Hippocampal formation (tissue), 2 donors: Measurements from ENCODE around the gene FHOD3.
A peak's percentile ranks its signal among the peaks of the same experiment; 100 is the strongest.

Experiments
- DNase-seq, 2 donors: peaks; one replicate each; lab custom pipeline; 2025; lab: John Stamatoyannopoulos, UW

Gene FHOD3

GRCh38 chr18:36296650-36297416 is 680 bp upstream of the FHOD3 start:
- DNase-seq, result peak; percentile 63 to 88

GRCh38 chr18:36298126-36298741 is 721 bp downstream of the FHOD3 start:
- DNase-seq, result peak in 1 of 2 donors; percentile 17

- DNase-seq, result no peak
Observed at GRCh38 chr18:36299015-36299414, 1.5 kb downstream of the FHOD3 start.

- DNase-seq, result no peak
Observed at GRCh38 chr18:36300211-36300610, 2.7 kb downstream of the FHOD3 start.

- no peak for DNase-seq
Observed at GRCh38 chr18:36301884-36302283, 4.4 kb downstream of the FHOD3 start.

GRCh38 chr18:36302676-36303075 is 5.2 kb downstream of the FHOD3 start:
- DNase-seq, result no peak

- DNase-seq, result no peak
Observed at GRCh38 chr18:36303211-36303844, 5.8 kb downstream of the FHOD3 start.

GRCh38 chr18:36304723-36305122 is 7.2 kb downstream of the FHOD3 start:
- no peak for DNase-seq

- no peak for DNase-seq
Observed at GRCh38 chr18:36305375-36305774, 7.9 kb downstream of the FHOD3 start.

GRCh38 chr18:36307513-36307912 is 10.0 kb downstream of the FHOD3 start:
- DNase-seq, result no peak

- DNase-seq, result no peak
Observed at GRCh38 chr18:36308711-36309435, 11.4 kb downstream of the FHOD3 start.

- no peak for DNase-seq
Observed at GRCh38 chr18:36309436-36310391, 12.2 kb downstream of the FHOD3 start.

GRCh38 chr18:36311026-36311570 is 13.6 kb downstream of the FHOD3 start:
- DNase-seq, result no peak

GRCh38 chr18:36312806-36313395 is 15.4 kb downstream of the FHOD3 start:
- no peak for DNase-seq

- no peak for DNase-seq
Observed at GRCh38 chr18:36314098-36314497, 16.6 kb downstream of the FHOD3 start.

GRCh38 chr18:36314754-36315153 is 17.2 kb downstream of the FHOD3 start:
- no peak for DNase-seq

GRCh38 chr18:36315736-36316135 is 18.2 kb downstream of the FHOD3 start:
- DNase-seq, result no peak

GRCh38 chr18:36316246-36316645 is 18.7 kb downstream of the FHOD3 start:
- no peak for DNase-seq

- DNase-seq, result no peak
Observed at GRCh38 chr18:36321658-36322407, 24.3 kb downstream of the FHOD3 start.

GRCh38 chr18:36322408-36322728 is 24.9 kb downstream of the FHOD3 start:
- DNase-seq, result no peak
